Measurements from ENCODE around the gene ACRBP. TPM values are rescaled to one million over a fixed set of nuclear protein-coding genes. Genes with fewer than 3 reads are reported as not detected.
"Not testable (repeated sequence)": the region's sequence is repeated elsewhere in the genome, so short reads cannot be mapped to it uniquely, and the experiment has no call there.

The ACRBP gene
- total RNA-seq, 1 experiment from 2014 or later = not detected

DNA sequence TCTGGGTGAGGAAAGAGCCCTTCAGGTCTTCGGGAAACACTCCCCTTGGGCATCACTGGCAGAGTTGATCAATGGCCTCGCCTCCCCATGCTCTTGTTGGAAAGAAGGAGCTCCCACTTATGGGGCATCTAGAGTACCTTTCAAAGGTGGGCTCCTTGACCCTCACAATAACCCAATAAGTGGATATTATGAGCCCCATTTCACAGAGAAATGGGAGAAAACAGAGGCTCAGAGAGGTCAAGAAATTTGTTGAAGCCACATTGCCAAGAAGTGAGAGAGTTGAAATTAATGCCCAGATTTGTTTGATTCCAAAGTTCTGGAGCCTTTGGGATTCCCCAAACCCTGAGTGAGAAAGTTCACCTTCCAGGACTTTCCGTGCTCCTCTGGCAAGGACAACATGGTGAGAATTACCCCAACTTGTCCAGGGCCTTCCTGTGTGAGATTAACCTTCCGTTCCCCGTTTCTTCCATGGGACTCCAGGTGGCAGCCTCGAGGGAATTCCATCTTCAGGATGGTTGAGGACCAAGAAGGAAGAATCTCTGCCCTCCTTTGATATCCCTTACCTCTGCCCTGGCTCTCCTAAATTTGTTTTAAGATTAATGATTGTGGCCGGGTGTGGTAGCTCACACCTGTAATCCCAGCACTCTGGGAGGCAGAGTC is 32.6 kb downstream of the ACRBP start:
- peak; percentile 17 for DNase-seq (ENCODE audit: low read depth)

DNA sequence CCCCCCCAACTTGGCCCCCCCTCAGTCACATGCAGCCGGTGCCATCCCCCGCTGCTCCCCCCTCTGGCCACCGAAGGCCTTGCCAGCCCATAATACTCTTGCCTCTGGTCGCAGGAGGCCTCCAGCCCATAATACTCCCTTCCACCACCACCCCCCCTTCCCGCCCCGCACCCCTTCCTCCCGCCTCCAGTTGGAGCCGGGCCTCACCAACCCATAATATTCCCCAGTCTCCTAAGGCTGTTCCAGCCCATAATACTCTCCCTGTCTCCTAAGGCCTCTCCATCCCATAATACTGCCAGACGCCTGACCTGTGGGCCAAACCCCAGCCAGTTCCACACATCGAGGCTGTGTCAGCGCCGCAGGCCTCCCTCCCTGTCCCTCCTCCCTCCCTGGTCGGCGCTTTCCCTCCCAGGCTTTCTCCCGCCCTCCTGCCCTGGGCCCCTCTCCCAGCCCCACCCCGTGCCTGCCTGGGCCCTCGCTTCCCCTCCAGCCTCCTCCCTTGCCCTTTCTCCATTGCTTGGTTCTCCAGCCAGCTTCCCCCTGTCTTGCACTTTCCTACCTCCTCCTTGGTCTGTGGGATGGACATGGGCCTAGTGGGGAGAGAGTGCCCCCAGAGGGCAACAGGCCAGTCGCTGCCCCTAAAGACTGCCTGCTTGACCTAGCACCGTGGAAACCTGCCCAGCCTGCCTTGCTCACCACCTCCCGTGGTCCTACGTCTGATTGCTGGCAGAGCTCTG is 33.3 kb downstream of the ACRBP start:
- peak; percentile 98 for DNase-seq (ENCODE audit: low read depth)

DNA sequence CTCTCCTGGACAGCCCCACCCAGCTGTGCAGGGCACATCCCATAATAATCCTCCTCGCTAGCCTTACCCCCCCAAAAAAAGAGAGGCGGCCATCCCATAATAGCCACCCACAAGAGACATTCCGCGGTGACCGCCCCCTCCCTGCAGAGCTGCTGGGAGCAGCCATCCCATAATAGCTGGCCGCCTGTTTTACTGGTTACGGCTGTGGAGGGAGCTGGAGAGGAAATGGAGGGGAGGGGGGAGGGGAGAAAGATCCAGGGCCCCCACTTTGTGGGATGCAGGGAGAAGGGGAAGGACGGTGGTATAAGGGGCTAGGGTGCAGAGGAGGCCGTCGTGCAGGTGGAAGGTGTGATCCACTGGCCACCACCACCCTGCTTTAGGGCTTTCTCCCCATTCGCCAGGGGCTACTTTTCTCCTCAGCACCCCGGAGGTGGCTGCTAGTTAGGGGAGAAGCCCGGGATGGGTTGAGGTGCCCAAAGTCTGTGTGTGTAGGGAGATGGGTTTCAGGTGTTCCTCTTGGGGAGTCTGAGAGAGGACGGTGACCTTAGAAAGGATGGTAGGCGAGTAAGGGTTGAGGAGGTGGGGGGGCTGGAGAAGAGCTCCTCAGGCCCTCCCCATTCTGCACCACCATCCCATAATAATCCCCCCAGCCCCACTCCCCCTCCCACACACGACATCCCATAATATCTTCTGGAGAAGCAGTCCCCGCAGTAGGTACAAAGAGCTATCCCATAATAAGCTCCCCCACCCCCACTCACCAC is 34.0 kb downstream of the ACRBP start:
- peak; percentile 86 for DNase-seq (ENCODE audit: low read depth)

DNA sequence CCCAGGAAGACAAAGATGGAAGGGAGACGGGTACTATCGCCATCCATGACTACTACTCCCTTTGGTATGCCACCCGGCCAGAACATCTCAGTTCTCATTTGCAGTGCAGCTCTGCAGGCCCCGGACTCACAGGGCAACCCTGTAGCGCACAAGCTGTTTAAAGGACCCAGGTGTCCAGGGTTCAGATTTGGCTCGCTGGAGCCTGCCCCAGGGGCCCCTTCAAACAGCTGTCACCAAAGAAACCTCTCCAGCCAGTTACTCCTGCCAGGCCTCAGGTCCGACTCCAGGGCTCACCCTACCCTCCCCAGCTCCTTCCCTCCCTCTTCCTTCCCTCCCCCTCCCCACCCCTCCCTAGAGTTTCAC is 34.6 kb downstream of the ACRBP start:
- no peak for DNase-seq (ENCODE audit: low read depth)

DNA sequence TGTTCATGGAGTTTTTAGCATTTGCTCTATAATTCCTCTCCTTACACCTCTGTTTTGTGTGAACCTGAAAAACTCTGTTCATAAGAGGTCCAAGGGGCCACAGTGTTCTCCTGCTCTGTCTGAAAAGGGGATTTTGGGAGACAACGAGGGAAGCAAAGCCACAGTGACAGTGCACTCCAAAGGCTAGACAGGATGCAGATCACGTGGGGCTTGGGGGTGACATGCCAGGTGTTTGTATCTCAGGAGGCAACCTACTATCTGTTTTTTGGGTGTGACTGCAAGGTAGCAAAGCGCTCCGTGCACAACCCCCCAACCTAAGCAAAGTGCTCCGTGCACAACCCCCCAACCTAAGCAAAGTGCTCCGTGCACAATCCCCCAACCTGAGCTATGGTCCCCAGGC is 35.0 kb downstream of the ACRBP start:
- DNase-seq (ENCODE audit: low read depth) = peak; percentile 19

DNA sequence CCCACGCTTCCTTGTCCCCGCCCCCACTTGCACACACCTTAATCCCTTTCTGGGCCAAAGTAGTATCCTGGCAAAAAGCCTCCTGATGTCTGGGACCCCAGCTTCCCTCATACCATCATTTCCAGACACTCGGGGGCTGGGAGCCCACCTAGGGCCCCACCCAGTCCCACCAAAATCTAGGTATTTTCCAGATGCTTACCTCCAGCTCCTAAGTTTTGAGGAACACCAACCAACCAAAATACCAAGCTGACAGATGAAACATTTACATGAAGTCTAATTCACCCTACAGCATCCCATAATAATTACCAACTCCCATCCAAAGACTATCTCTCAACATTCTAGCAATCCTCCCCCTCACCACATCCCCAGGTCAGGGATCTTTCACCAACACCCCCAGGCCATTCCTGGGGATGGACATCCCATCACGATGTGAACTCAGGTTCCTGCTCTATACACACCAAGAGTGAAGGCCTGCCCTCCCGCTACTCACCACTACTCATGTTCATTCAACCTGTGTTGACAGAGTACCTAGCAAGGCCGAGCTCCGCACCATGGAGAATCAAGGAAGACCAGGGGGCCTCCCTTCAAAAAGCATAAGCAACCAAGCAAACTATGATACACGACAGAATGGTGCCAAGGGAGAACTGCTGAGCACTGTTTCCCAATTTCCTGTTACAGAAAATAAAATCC is 38.5 kb downstream of the ACRBP start:
- peak; percentile 12 for DNase-seq (ENCODE audit: low read depth)

DNA sequence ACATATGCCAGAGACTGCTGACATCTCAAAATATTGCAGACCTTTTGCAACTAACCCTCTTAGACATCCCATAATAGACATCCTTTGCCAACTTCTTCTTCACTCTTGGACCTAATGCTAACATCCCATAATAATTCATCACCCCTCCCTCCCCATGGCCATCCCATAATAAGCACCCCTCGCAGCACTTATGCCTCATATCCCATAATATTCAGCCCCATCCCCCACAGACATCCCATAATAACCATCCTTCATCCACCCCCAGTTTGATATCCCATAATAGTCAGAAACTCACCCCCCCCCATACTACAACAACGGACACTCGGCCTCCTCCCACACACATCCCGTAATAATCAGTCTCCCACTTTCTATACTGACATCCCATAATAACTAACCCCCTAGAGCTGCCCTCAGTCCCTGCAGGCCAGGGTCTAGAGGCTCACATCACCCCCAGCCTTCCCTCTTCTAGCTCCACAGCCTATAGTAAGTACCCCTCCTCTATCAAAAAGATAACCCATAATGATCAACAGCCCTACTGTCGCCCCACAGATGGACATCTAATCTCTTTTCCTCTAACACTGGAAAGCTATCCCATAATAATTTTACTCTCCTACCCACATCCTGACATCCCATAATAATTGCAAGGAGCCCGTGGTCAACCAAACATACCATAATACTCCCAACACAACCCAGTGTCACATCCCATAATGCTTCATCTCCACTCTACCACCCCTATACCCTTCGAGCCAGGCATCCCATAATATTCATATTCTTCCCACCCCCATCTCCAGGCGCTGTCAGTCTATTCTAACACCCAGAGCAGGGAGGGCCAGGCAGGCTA is 39.3 kb downstream of the ACRBP start:
- peak; percentile 88 for DNase-seq (ENCODE audit: low read depth)

DNA sequence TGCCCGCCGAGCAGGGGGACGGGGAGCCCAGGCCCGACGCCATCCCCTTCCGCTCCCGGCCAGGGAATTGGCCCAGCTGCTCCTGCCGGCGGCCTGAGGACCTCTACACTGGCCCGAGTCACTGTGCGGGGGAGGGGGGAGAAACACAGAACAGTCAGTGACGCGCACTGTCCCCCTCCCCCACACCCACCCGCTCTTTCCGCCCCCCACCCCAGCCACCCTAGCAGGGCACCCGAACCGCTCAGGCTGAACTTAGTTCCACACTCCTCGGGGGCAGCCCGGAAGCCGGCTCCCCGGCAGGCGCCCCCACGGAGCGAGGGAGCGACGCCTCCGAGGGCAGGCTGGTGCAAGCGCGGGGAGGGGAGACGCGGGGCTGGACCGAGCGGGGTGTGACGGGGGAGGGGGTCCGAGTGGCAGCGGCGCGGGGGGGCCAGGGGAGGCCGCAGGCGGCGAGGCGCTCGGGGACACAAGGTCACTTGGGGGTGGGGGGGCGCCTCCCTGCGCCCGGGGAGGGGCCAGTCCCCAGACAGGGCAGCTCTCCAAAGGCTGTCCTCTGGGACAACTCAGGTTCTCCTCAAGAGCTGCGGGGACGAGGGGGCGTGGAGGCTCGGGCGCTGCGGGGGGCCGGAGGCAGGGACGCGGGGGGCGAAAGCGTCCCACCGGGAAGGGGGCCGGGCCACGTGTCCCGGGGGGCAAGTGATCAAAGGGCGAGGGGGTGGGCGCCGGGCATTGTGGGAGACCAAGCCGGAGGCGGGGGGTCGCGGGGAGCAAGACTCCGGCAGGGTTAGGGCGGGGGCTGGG is 40.7 kb downstream of the ACRBP start:
- peak; percentile 59 for DNase-seq (ENCODE audit: low read depth)

DNA sequence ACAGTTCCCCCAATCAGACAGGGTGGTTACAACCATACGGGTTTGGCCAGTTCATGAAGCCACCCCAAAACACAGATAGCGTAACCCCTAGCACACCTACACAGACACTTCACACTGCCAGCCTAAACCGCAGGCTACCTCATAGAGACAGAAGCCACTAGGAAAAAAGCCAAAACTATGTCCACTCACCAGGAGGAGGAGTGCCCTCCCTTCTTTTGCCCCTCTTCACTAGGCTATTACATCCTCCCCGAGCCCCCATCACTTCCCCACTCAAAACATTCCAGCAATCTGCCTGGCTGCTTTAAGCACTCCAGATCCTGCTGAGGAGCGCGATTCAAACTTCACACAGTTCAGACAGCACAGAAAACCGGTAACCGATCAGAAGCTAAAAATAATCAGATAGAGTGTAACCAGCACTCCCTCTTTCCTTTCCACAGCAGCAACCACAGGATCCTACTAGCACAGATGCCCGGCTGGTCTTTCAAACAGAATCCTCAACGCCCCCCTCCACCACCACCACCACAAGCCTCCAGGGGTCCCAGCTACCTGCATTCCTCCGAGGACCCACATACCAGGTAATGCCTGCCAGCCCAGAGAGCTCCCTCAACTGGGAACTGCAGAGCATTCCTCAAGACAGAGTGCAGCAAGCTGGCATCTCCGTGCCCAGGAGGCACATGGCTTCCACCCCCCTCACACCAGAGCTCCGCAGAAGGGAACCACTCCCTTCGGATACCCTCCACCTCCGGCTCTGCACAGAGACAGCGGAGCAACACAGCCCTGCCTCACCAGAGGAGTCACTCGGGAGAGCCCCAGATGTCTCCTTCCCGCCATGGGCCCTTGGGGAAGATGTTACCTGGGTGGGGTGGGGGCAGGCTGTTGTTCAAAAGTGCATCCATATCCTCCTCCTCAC is 41.6 kb downstream of the ACRBP start:
- DNase-seq (ENCODE audit: low read depth) = peak; percentile 37

DNA sequence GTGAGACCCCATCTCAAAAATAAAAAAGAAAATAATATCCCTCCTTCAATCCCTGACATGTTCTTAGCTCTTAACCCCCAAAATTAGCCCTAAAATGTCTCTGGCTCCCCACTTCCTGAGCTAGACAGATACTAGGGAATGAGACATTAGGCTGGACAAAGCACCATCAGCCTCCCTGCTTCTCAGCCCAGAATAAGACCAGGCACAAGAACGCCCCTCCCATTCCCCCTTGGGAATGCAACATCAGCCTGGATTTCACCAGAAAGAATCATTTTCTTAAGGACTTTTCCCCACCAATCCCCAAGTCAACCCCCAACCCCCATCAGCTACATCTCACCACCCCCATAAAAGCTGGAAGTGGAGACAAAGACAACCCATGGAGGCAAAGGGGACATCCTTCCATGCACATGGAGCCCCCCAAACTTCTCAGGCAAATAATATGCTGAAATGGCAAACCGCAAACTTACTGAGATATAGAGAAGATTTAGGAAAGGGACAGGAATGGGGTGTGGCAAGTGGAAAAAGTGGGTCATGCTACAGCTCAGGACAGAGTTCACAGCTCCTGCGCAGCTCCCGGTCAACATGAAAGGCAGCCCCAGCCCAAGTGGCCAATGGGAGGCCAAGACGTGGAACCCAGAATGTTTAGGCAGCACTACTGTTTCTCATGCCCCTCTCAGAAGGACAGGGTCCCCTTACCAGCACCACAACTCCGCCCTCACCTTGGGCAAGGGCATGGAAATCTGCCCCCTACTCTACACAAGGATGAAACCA is 42.8 kb downstream of the ACRBP start:
- no peak for DNase-seq (ENCODE audit: low read depth)

DNA sequence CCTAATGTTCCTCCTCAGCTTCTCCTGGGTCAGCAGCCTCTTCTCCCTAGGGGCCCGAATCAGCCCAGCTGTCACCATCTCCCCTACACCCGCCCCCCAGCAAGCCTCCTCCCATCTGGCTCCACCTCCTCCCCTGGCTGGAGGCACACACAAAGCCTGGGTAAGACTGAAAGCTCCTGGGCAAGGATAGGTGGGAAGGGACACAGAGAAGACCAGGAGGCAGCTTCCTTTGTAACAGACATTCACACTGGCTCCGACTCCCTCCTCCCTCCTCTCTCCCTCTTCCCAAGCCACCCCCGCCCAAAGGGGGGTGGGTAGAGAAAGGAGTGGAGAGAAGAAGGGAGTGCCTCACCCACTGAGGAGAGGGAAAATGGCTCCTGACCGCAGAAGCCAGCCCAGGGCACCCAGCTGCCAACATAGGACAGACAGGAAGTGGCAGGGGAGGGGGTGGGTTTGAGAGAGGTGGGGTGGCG is 44.1 kb downstream of the ACRBP start:
- peak; percentile 58 for DNase-seq (ENCODE audit: low read depth)

DNA sequence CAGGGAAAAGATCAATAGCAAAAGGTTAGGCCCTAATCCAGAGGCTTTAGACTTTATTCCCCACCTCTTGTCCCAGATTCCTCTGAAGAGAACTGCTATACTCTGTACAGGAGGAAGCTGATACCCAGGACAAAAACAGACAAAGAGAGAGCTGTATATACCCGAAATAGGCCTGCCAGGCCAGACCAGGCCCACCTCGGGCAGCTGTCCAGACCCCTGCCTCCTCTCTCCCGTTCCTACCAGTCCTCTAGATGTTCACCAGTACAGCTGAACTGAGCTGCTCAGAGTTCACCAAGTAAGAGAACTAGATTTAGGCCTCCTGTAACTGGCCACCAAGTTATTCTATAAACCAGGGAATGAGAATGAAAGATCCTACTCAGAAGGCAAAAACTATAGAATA is 44.7 kb downstream of the ACRBP start:
- no peak for DNase-seq (ENCODE audit: low read depth)

DNA sequence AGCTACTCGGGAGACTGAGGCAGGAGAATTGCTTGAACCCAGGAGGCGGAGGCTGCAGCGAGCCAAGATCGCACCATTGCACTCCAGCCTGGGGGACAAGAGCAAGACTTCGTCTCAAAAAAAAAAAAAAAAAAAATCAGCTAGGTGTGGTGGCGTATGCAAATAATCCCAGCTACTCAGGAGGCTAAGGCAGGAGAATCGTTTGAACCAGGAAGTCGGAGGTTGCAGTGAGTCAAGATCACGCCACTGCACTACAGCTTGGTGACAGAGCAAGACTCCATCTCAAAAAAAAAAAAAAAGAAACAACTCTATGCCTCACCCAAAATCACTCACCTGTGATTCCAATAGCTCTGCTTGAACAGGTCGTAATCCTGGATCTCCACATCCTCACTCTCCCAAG is 51.6 kb downstream of the ACRBP start:
- not testable (repeated sequence) for DNase-seq (ENCODE audit: low read depth)

DNA sequence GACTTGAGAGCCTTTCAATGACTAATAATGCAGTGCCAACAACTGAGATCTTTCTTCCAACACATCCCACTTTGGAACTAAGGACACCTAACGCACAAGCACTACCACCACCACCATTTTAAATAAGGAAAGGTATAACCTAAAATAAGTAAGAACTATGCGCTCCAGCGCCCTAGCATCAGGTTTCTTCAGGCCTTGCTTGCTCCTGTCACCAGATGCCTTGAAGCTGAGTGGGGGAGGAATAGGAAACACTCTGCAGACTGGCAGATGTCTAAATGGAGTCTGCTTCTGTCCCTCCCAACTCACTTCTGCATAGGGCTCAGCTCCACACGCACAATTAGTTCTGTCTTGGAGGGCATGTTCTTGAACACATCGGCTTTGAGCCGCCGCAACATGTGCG is 55.1 kb downstream of the ACRBP start:
- no peak for DNase-seq (ENCODE audit: low read depth)

Data from Daoy (cell line).